PC-3 (cell line): Measurements from ENCODE around the gene PHTF2.

Experiments used
- EZH2phosphoT487 ChIP-seq: fragments of 300-600 bp; sonication (generic); IDR thresholded peaks from 2 replicates; pipeline ENCODE4 v1.6.1; 2018; ENCODE audit warnings: mild to moderate bottlenecking, antibody characterized with exemption, low read length, borderline replicate concordance
- TF ChIP-seq, protein P1 (sequence below): fragments of 300-600 bp; sonication (generic); conservative IDR thresholded peaks from 2 replicates; pipeline ENCODE4 v1.5.1; 2017; ENCODE audit warnings: antibody characterized with exemption, low read depth, mild to moderate bottlenecking, low read length

DNA sequence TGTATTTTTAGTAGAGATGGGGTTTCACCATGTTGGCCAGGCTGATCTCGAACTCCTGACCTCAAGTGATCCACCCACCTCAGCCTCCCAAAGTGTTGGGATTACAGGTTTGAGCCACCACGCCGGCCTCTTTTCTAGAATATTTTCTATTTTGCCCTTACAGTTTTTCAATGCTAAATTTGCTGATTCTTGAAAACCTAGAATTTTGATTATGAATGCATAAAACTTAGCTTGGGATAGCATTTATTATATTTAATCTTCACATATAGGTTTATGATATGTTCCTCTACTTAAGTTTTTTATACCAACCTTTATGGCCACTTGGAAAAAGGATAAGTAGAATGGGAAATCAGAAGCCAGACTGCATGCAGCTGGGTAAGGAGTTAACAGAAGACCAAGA lies 2.5 kb upstream of the PHTF2 start:
- TF ChIP-seq, protein P1, sequence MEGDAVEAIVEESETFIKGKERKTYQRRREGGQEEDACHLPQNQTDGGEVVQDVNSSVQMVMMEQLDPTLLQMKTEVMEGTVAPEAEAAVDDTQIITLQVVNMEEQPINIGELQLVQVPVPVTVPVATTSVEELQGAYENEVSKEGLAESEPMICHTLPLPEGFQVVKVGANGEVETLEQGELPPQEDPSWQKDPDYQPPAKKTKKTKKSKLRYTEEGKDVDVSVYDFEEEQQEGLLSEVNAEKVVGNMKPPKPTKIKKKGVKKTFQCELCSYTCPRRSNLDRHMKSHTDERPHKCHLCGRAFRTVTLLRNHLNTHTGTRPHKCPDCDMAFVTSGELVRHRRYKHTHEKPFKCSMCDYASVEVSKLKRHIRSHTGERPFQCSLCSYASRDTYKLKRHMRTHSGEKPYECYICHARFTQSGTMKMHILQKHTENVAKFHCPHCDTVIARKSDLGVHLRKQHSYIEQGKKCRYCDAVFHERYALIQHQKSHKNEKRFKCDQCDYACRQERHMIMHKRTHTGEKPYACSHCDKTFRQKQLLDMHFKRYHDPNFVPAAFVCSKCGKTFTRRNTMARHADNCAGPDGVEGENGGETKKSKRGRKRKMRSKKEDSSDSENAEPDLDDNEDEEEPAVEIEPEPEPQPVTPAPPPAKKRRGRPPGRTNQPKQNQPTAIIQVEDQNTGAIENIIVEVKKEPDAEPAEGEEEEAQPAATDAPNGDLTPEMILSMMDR, result no peak
- no peak for TF ChIP-seq EZH2phosphoT487
